ENCODE data around the gene GPR107. TPM values are rescaled to one million over a fixed set of nuclear protein-coding genes. Genes with fewer than 3 reads are reported as not detected.

GPR107 gene
- total and polyA plus RNA-seq, 2 of the 8 experiments (the other 6 are each of a cell fraction or from before 2014, with no cell fraction given): 19.3 to 30.7 TPM

GRCh38 chr9:130053504-130054324 is at the start of gene GPR107 (continued):
- TF ChIP-seq, protein P1, sequence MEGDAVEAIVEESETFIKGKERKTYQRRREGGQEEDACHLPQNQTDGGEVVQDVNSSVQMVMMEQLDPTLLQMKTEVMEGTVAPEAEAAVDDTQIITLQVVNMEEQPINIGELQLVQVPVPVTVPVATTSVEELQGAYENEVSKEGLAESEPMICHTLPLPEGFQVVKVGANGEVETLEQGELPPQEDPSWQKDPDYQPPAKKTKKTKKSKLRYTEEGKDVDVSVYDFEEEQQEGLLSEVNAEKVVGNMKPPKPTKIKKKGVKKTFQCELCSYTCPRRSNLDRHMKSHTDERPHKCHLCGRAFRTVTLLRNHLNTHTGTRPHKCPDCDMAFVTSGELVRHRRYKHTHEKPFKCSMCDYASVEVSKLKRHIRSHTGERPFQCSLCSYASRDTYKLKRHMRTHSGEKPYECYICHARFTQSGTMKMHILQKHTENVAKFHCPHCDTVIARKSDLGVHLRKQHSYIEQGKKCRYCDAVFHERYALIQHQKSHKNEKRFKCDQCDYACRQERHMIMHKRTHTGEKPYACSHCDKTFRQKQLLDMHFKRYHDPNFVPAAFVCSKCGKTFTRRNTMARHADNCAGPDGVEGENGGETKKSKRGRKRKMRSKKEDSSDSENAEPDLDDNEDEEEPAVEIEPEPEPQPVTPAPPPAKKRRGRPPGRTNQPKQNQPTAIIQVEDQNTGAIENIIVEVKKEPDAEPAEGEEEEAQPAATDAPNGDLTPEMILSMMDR (IDR thresholded peaks at IDR 0.05; ENCODE audit: control extremely low read depth in 1 of 3, insufficient read depth in 1 of 3, low read depth in 1 of 3, low read length in 3 of 3): no peak
- no peak for TF ChIP-seq TEAD4 (IDR thresholded peaks at IDR 0.05; ENCODE audit: low read depth, low read length)
- no peak for TF ChIP-seq CHD1 (IDR thresholded peaks at IDR 0.05; ENCODE audit: low read depth, low read length)
- TF ChIP-seq ASH2L (IDR thresholded peaks at IDR 0.05; ENCODE audit: low read length): peak; percentile 95
- peak; percentile 36; the same call in 1 of the 2 replicates for TF ChIP-seq CREB1 (IDR thresholded peaks at IDR 0.05)
- no peak for TF ChIP-seq BCL11A (IDR thresholded peaks at IDR 0.05; ENCODE audit: low read depth in 2 of 2, low read length in 2 of 2)
- TF ChIP-seq MAFK (IDR thresholded peaks at IDR 0.05; ENCODE audit: low read depth, low read length): no peak
- TF ChIP-seq GABPA (IDR thresholded peaks at IDR 0.05; ENCODE audit: borderline replicate concordance, insufficient read depth, low read length): peak; percentile 55; the same call in 1 of the 2 replicates
- TF ChIP-seq CEBPB (IDR thresholded peaks at IDR 0.05; ENCODE audit: low read depth, low read length): no peak
- no peak for TF ChIP-seq SIRT6 (IDR thresholded peaks at IDR 0.05; ENCODE audit: low read length)
- no peak for TF ChIP-seq JUND (IDR thresholded peaks at IDR 0.05; ENCODE audit: low read length)
- TF ChIP-seq EGR1 (IDR thresholded peaks at IDR 0.05; ENCODE audit: borderline replicate concordance, low read depth, low read length): peak; percentile 96
- TF ChIP-seq, protein P2, sequence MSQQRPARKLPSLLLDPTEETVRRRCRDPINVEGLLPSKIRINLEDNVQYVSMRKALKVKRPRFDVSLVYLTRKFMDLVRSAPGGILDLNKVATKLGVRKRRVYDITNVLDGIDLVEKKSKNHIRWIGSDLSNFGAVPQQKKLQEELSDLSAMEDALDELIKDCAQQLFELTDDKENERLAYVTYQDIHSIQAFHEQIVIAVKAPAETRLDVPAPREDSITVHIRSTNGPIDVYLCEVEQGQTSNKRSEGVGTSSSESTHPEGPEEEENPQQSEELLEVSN (IDR thresholded peaks at IDR 0.05): no peak; the same call in 1 of the 2 replicates
- no peak for TF ChIP-seq JUN (IDR thresholded peaks at IDR 0.05; ENCODE audit: low read depth, low read length)
- TF ChIP-seq SP2 (IDR thresholded peaks at IDR 0.05; ENCODE audit: low read length): no peak
- no peak for TF ChIP-seq BACH1 (IDR thresholded peaks at IDR 0.05; ENCODE audit: low read length)
- TF ChIP-seq RAD21 (IDR thresholded peaks at IDR 0.05 in 1 of 2, conservative IDR thresholded peaks at IDR 0.05 in 1 of 2; ENCODE audit: low read depth in 2 of 2, low read length in 2 of 2): no peak
- no peak for TF ChIP-seq SAP30 (IDR thresholded peaks at IDR 0.05; ENCODE audit: insufficient read depth, insufficient replicate concordance, low read length)
- no peak for TF ChIP-seq RFX5 (IDR thresholded peaks at IDR 0.05; ENCODE audit: borderline replicate concordance, low read depth, low read length)
- no peak for TF ChIP-seq ATF3 (IDR thresholded peaks at IDR 0.05; ENCODE audit: insufficient read depth, low read depth, low read length)
- TF ChIP-seq NRF1 (IDR thresholded peaks at IDR 0.05; ENCODE audit: low read depth, low read length): no peak
